COLO668 (cell line): Measurements from ENCODE around the gene CLDN11.

Source experiments
- DNase-seq: peaks from one replicate; lab custom pipeline; 2025; ENCODE audit not compliant: unreplicated experiment; lab: John Stamatoyannopoulos, UW

Gene CLDN11

GRCh38 chr3:170470063-170471016 lies 51.7 kb downstream of the CLDN11 start:
- DNase-seq: peak; percentile 21

GRCh38 chr3:170471149-170471548 lies 52.5 kb downstream of the CLDN11 start:
- peak; percentile 10 for DNase-seq

DNA sequence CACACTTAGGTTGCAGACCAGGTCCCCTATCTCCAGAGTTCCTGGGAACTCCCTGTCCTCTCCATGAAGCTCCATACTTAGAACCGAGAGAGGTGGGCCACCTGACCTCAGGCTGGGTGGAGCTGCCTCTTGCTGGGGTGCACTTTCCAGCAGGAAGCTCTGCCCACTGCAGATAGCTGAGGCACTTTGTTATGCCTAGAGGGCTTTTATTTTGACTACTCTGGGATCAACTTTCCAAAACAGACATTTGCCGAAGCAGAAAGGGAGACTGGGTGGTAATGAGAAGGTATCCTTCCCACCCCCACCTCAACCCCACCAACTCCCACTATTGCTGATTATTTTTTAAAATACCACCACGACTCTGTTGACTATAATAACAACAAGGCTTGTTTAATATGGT lies 54.7 kb downstream of the CLDN11 start:
- no peak for DNase-seq

DNA sequence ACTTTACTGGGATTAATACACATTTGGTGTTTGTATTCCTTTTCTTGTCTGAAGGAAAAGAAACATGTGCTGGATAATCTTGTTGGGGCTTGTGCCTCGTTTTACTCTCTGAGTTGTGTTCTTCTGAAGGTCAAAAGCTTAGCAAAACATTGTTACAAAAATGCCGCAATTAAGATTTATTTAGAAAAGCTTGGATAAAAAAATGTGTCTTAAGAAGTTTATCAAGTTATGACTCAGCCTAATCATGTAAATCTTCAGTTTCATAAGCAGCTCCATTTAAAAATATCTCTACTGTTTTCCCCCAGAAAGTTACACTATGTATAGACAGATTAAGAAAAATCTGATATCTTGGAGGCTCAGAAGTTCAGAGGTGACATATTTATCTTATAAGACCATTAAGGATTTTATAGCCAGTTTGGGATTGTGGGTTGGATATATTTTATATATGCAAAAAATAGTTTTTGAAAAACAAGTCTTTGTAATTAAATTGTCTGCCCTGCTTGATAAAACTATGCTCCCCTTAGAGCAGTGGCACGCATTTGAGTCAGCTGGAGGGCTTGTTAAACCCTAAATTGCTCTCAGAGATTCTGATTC lies 56.5 kb downstream of the CLDN11 start:
- DNase-seq: no peak

GRCh38 chr3:170476291-170476690 lies 57.6 kb downstream of the CLDN11 start:
- DNase-seq: no peak

DNA sequence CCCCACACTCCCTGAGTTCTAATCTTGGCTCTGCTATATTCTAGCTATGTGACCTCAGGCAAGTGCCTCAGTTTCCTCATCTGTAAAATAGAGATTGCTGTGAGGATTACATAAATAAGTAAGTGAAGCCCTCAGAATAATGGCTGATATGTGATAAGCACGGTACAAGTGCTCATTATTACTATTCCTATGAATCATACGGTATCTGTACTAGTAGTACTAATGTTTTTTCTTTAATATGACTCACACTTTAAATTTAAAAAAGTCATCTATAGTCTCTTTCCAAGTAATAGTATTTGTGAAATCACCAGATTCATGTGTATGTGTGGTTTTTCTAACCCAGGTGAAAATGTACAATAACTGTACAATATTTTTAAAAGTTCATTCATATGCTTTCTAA lies 58.7 kb downstream of the CLDN11 start:
- no peak for DNase-seq

GRCh38 chr3:170480111-170480510 lies 61.4 kb downstream of the CLDN11 start:
- no peak for DNase-seq

- DNase-seq: no peak
These were observed 63.5 kb downstream of the CLDN11 start for GRCh38 chr3:170482199-170482598.

DNA sequence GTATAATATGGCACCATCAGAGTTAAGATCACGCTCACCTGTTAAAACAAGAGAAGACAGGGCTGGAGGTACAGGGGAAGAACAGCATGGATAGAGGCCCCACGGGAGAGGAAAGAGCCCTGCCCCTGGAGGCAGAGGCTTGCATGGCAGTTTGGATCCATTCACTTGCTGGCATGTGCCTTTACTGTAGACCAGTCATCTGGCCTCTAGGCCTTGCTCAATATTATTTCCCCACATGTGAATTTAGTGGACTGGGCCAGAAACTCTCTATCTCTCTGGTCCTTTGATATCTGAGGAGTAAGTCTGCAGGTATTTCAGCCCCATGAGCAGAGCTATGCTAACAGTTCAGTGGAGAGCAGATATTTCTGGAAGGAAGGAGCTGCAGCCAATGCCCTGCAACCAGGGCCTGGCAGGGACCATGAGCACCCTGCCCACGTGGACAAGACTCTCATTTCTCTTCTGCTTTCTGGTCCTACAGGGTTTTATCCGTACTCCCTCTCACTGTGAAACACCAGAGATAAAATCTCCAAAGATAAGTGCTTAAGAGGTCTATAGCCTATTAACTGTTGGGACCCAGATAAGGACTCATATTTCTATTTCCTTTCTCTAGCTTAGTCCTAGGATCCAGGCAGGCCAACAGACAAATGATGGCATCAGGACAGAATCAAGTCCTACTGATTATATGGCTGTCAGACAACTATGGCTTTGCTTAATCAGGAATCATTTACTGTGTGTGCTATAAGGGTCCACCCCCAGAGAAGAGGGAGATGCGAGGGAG lies 65.0 kb downstream of the CLDN11 start:
- DNase-seq: no peak
